ENCODE results near the gene HCFC1R1. TPM values are rescaled to one million over a fixed set of nuclear protein-coding genes. Genes with fewer than 3 reads are reported as not detected.

The HCFC1R1 gene
- total and polyA plus RNA-seq, 4 donors = 10.9 to 138 (median 45.7) TPM

DNA sequence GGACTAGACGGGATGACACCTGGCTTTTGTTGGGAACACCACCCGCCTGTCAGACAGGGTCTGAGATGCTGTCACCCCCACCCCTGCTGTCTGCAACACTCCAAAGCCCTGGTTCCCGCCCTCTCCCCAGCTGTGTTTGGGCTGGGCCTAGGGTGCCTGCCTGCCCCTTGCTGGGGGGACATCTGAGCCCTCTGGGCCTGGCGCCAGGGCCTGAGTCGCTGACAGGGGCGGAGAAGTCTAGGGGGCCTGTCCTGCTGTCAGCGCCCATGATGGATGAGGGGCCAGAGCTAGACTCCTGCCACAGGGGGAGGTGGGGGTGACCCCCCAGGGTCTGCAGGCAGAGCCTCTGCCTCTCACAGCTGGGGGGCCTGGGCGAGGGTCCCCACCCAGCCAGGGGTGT lies 35.9 kb downstream of the HCFC1R1 start:
- Histone ChIP-seq H3K9ac (ENCODE audit: insufficient read depth in 1 of 2, low read length in 2 of 2) (no peak overlapping the region), H3K27me3 (ENCODE audit: control insufficient read depth in 3 of 3, insufficient read depth in 3 of 3, low read length in 2 of 3) (no peaks in the 10 kb centered on the region), H3K4me3 (no peak overlapping the region), H3K9me3 (ENCODE audit: control insufficient read depth in 4 of 4, insufficient read depth in 3 of 4, low read length in 3 of 4) (no peaks in the 10 kb centered on the region), H3K4me1 (ENCODE audit: control insufficient read depth in 5 of 5, insufficient read depth in 5 of 5, low read length in 5 of 5) (peaks cover 0 to 41% (median 12%) of the 10 kb centered on the region in 5 donors), H3K27ac (ENCODE audit: low read depth in 1 of 2, low read length in 1 of 2) (no peak overlapping the region), H3K36me3 (ENCODE audit: control insufficient read depth in 4 of 4, insufficient read depth in 4 of 4, low read length in 4 of 4) (no peaks in the 10 kb centered on the region)
- ATAC-seq (ENCODE audit: insufficient read depth, low FRiP score) (no peak), DNase-seq (peak; percentile 92 to 93 (median 92))
- TF ChIP-seq, protein P1, sequence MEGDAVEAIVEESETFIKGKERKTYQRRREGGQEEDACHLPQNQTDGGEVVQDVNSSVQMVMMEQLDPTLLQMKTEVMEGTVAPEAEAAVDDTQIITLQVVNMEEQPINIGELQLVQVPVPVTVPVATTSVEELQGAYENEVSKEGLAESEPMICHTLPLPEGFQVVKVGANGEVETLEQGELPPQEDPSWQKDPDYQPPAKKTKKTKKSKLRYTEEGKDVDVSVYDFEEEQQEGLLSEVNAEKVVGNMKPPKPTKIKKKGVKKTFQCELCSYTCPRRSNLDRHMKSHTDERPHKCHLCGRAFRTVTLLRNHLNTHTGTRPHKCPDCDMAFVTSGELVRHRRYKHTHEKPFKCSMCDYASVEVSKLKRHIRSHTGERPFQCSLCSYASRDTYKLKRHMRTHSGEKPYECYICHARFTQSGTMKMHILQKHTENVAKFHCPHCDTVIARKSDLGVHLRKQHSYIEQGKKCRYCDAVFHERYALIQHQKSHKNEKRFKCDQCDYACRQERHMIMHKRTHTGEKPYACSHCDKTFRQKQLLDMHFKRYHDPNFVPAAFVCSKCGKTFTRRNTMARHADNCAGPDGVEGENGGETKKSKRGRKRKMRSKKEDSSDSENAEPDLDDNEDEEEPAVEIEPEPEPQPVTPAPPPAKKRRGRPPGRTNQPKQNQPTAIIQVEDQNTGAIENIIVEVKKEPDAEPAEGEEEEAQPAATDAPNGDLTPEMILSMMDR (IDR thresholded peaks at IDR 0.05; ENCODE audit: control extremely low read depth, extremely low read depth) = no peak
- WGBS, 2 donors = 62 to 77% methylated on average over 8 of the region's 8 CpGs

DNA sequence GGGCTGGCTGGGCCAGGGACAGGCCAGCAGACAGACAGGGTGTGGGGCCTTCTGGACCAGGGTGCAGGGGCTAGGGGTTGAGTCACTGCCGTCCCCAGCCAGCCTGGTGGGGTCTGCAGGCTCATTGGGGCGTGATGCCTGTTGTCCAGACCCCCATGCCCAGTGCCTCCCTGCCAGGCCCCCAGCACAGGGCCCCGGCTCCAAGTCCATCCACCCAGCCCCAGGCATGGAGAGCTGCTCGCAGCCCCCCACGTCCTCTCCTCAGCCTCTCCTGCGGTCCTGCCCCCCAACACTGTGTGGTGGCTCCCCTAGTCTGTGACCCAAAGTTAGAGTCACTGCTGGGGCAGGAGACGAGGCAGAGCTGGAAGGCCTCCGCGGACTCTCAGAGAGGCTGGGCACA lies 36.5 kb downstream of the HCFC1R1 start:
- H3K36me3 ChIP-seq (ENCODE audit: control insufficient read depth in 4 of 4, insufficient read depth in 4 of 4, low read length in 4 of 4) = no peaks in the 10 kb centered on the region
- DNase-seq (no peak), ATAC-seq (ENCODE audit: insufficient read depth, low FRiP score) (no peak)
- no peak overlapping the region for H3K4me3 ChIP-seq
- no peaks in the 10 kb centered on the region for H3K27me3 ChIP-seq (ENCODE audit: control insufficient read depth in 3 of 3, insufficient read depth in 3 of 3, low read length in 2 of 3)
- no peak overlapping the region for H3K27ac ChIP-seq (ENCODE audit: low read depth in 1 of 2, low read length in 1 of 2)
- no peaks in the 10 kb centered on the region for H3K9me3 ChIP-seq (ENCODE audit: control insufficient read depth in 4 of 4, insufficient read depth in 3 of 4, low read length in 3 of 4)
- H3K9ac ChIP-seq (ENCODE audit: insufficient read depth in 1 of 2, low read length in 2 of 2) = no peak overlapping the region
- H3K4me1 ChIP-seq (ENCODE audit: control insufficient read depth in 5 of 5, insufficient read depth in 5 of 5, low read length in 5 of 5) = peaks cover 0 to 41% (median 12%) of the 10 kb centered on the region in 5 donors
- 84 to 85% methylated on average over 9 of the region's 9 CpGs for WGBS, 2 donors
- TF ChIP-seq, protein P1 (IDR thresholded peaks at IDR 0.05; ENCODE audit: control extremely low read depth, extremely low read depth) = no peak

DNA sequence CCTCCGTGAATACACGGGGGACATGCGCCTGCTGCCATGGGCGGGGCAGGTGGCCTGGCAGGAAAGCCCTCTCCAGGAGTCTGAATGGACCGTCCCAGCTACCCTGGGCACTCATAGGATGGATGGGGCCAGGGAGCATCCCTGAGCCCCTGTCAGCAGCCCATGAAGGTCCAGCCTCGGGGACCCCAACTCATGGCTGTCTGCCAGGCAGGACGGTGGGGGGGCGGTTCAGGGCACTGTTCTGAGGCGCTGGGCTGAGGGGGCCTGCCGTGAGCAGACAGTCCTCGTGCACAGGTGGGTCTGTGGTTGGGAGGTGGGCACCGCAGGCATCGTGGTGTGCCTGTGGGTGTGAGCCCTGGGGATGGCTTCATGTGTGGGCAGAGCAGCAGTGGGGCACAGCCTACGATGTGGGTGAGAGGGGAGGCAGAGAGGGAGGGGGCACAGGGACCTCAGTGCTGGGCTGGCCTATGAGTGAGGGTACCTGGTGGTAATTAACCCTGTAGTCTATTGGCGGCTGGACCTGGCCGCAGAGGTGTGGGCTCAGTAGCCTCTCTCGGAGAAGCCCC lies 37.0 kb downstream of the HCFC1R1 start:
- Histone ChIP-seq H3K36me3 (ENCODE audit: control insufficient read depth in 4 of 4, insufficient read depth in 4 of 4, low read length in 4 of 4) (no peaks in the 10 kb centered on the region), H3K9me3 (ENCODE audit: control insufficient read depth in 4 of 4, insufficient read depth in 3 of 4, low read length in 3 of 4) (no peaks in the 10 kb centered on the region), H3K27me3 (ENCODE audit: control insufficient read depth in 3 of 3, insufficient read depth in 3 of 3, low read length in 2 of 3) (no peaks in the 10 kb centered on the region), H3K9ac (ENCODE audit: insufficient read depth in 1 of 2, low read length in 2 of 2) (no peak overlapping the region), H3K27ac (ENCODE audit: low read depth in 1 of 2, low read length in 1 of 2) (no peak overlapping the region), H3K4me1 (ENCODE audit: control insufficient read depth in 5 of 5, insufficient read depth in 5 of 5, low read length in 5 of 5) (peaks cover 0 to 42% (median 12%) of the 10 kb centered on the region in 5 donors), H3K4me3 (no peak overlapping the region)
- ATAC-seq (ENCODE audit: insufficient read depth, low FRiP score) = no peak
- no peak for DNase-seq
- TF ChIP-seq, protein P1 (IDR thresholded peaks at IDR 0.05; ENCODE audit: control extremely low read depth, extremely low read depth) = no peak
- 79% methylated on average over 17 of the region's 17 CpGs for WGBS, 2 donors

DNA sequence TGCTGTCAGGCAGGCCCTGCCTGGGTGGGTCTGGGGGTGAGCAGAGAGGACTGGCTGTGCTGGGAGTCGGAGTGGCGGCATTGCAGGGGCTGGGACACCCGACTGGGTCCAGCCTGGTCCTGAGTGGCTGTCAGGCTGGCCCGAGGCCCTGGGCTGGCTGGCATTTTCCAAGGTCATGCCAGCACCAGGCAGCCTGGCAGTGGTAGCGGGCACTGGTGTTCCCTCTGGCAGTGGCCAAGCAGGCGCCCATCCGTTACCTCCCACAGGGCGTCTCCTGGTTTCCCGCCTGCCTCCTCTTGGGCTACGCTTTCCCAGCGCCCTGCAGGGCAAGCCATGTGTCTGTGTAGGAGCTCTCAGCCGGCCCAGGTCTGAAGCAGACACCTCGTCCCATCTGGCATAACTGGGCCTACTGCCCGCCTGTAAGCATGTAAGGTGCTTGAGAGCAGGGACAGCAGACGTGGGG lies 37.8 kb downstream of the HCFC1R1 start:
- Histone ChIP-seq H3K27ac (ENCODE audit: low read depth in 1 of 2, low read length in 1 of 2) (peak overlapping the region in 1 of 2 donors; percentile 34), H3K9ac (ENCODE audit: insufficient read depth in 1 of 2, low read length in 2 of 2) (no peak overlapping the region), H3K4me3 (no peak overlapping the region), H3K4me1 (ENCODE audit: control insufficient read depth in 5 of 5, insufficient read depth in 5 of 5, low read length in 5 of 5) (peaks cover 0 to 50% (median 12%) of the 10 kb centered on the region in 5 donors), H3K9me3 (ENCODE audit: control insufficient read depth in 4 of 4, insufficient read depth in 3 of 4, low read length in 3 of 4) (no peaks in the 10 kb centered on the region), H3K27me3 (ENCODE audit: control insufficient read depth in 3 of 3, insufficient read depth in 3 of 3, low read length in 2 of 3) (no peaks in the 10 kb centered on the region), H3K36me3 (ENCODE audit: control insufficient read depth in 4 of 4, insufficient read depth in 4 of 4, low read length in 4 of 4) (no peaks in the 10 kb centered on the region)
- ATAC-seq (ENCODE audit: insufficient read depth, low FRiP score) (no peak), DNase-seq (peak in 1 of 3 donors; percentile 40)
- WGBS, 2 donors = 82 to 84% methylated on average over 15 of the region's 15 CpGs
- TF ChIP-seq, protein P1 (IDR thresholded peaks at IDR 0.05; ENCODE audit: control extremely low read depth, extremely low read depth) = no peak
